ENCODE measurements around the gene OR2M5.

Gene OR2M5

GRCh38 chr1:248144513-248145198, at the start of gene OR2M5:
Gene OR2M5 (plus strand): TSS chr1:248145148. CDS start chr1:248145148, 0 bp downstream.
- no peak for DNase-seq

- no peak for DNase-seq
These were observed 46.4 kb upstream of the OR2M5 start for GRCh38 chr1:248098529-248098928.

- DNase-seq = no peak
These were observed 42.1 kb upstream of the OR2M5 start for GRCh38 chr1:248102847-248103246.

- no peak for DNase-seq
These were observed 33.8 kb upstream of the OR2M5 start for GRCh38 chr1:248111157-248111556.

GRCh38 chr1:248114890-248115289, 30.1 kb upstream of the OR2M5 start:
- no peak for DNase-seq

- no peak for DNase-seq
These were observed 17.3 kb upstream of the OR2M5 start for GRCh38 chr1:248127653-248128052.

- no peak for DNase-seq
These were observed 8.1 kb upstream of the OR2M5 start for GRCh38 chr1:248136811-248137210.

GRCh38 chr1:248140846-248141245, 4.1 kb upstream of the OR2M5 start:
- DNase-seq = no peak

- no peak for DNase-seq
These were observed 1.6 kb upstream of the OR2M5 start for GRCh38 chr1:248143311-248143710.

GRCh38 chr1:248152056-248152827, 7.3 kb downstream of the OR2M5 start:
- DNase-seq = no peak

GRCh38 chr1:248155927-248156326, 11.0 kb downstream of the OR2M5 start:
- no peak for DNase-seq

- no peak for DNase-seq
These were observed 13.8 kb downstream of the OR2M5 start for GRCh38 chr1:248158758-248159157.

GRCh38 chr1:248164031-248164430, 19.1 kb downstream of the OR2M5 start:
- no peak for DNase-seq

- DNase-seq = no peak
These were observed 20.2 kb downstream of the OR2M5 start for GRCh38 chr1:248165186-248165585.

GRCh38 chr1:248174521-248174920, 29.6 kb downstream of the OR2M5 start, which contains the start of gene OR2M2:
Gene OR2M2 (plus strand): TSS chr1:248174821. CDS start chr1:248179986, 5,165 bp downstream.
- no peak for DNase-seq

- DNase-seq = no peak
These were observed 39.0 kb downstream of the OR2M5 start for GRCh38 chr1:248183996-248184395.

- DNase-seq = no peak
These were observed 42.4 kb downstream of the OR2M5 start for GRCh38 chr1:248187363-248187762.

GRCh38 chr1:248189026-248189425, 44.1 kb downstream of the OR2M5 start:
- no peak for DNase-seq

GRCh38 chr1:248194117-248194516, 49.2 kb downstream of the OR2M5 start:
- DNase-seq = no peak
